HepG2 (cell line): ENCODE data around the gene LDLRAD2. TPM values are rescaled to one million over a fixed set of nuclear protein-coding genes. Genes with fewer than 3 reads are reported as not detected.

Source experiments
- ARID5B ChIP-seq: IDR thresholded peaks from 2 replicates; pipeline ENCODE4 v1.4.0; 2020; ENCODE audit warnings: mild to moderate bottlenecking, missing genetic modification reagents
- DNMT1 ChIP-seq: sonication (generic); formaldehyde crosslinking; IDR thresholded peaks from 2 replicates; pipeline ENCODE4 v1.5.1; 2020; ENCODE audit warnings: mild to moderate bottlenecking, missing genetic modification reagents
- GFI1 ChIP-seq: sonication (generic); formaldehyde crosslinking; IDR thresholded peaks from 2 replicates; pipeline ENCODE4 v1.5.0; 2020; ENCODE audit warnings: missing genetic modification reagents, mild to moderate bottlenecking, borderline replicate concordance
- GPBP1L1 ChIP-seq: sonication (generic); formaldehyde crosslinking; IDR thresholded peaks from 2 replicates; pipeline ENCODE4 v1.5.0; 2020; ENCODE audit warnings: mild to moderate bottlenecking, missing genetic modification reagents
- HNF4G ChIP-seq, 2 experiments: sonication (generic) in 1 of 2; formaldehyde crosslinking in 1 of 2; IDR thresholded peaks; 2 replicates each; pipeline versions ENCODE4 v1.4.0 to v1.6.1; 2011 to 2020; ENCODE audit warnings: borderline replicate concordance in 2 of 2, low read depth in 2 of 2, mild to moderate bottlenecking in 2 of 2, low read length in 1 of 2, missing genetic modification reagents in 1 of 2, moderate library complexity in 1 of 2
- IRF2 ChIP-seq: IDR thresholded peaks from 2 replicates; pipeline ENCODE4 v1.6.1; 2018; ENCODE audit warnings: missing genetic modification reagents, missing compliant biosample characterization
- KAT2B ChIP-seq: fragments of 150-350 bp; IDR thresholded peaks from 2 replicates; pipeline ENCODE4 v1.6.1; 2014; ENCODE audit warnings: low read depth, low read length, borderline replicate concordance
- MAZ ChIP-seq, 2 experiments: sonication (generic) in 1 of 2; formaldehyde crosslinking in 1 of 2; IDR thresholded peaks; 2 replicates each; pipeline versions ENCODE4 v1.5.0 to v1.6.1; 2012 to 2020; ENCODE audit warnings: low read depth in 2 of 2, mild to moderate bottlenecking in 2 of 2, borderline replicate concordance in 1 of 2, improper control_type of control experiment in 1 of 2, low read length in 1 of 2, missing genetic modification reagents in 1 of 2, moderate library complexity in 1 of 2
- PHF5A ChIP-seq: IDR thresholded peaks from one replicate; pipeline ENCODE4 v1.6.1; 2018; ENCODE audit warnings: low read depth, missing genetic modification reagents; ENCODE audit not compliant: unreplicated experiment
- POGK ChIP-seq: sonication (generic); formaldehyde crosslinking; conservative IDR thresholded peaks from 2 replicates; pipeline ENCODE4 v1.8.0; 2022; ENCODE audit warnings: mild to moderate bottlenecking, moderate library complexity, missing genetic modification reagents
- POLR2AphosphoS5 ChIP-seq: IDR thresholded peaks from 2 replicates; pipeline ENCODE4 v1.6.1; 2012; ENCODE audit warnings: low read depth, low read length
- POLR2G ChIP-seq: fragments of 200-400 bp; formaldehyde crosslinking; IDR thresholded peaks from 2 replicates; pipeline ENCODE4 v1.6.1; 2018; ENCODE audit warnings: mild to moderate bottlenecking, low read depth, low read length, moderate library complexity
- RFX1 ChIP-seq: fragments of 450-650 bp; IDR thresholded peaks from 2 replicates; pipeline ENCODE4 v1.6.1; 2017
- SP1 ChIP-seq, 2 experiments: fragments of 450-650 bp in 1 of 2; sonication (generic) in 1 of 2; formaldehyde crosslinking in 1 of 2; IDR thresholded peaks; 2 replicates each; pipeline versions ENCODE4 v1.4.0 to v1.6.1; 2016 to 2020; ENCODE audit warnings: missing genetic modification reagents in 1 of 2
- TGIF2 ChIP-seq: IDR thresholded peaks from 2 replicates; pipeline ENCODE4 v1.6.1; 2016; ENCODE audit warnings: control low read depth, missing compliant biosample characterization
- ZNF24 ChIP-seq: fragments of 450-650 bp; IDR thresholded peaks from 2 replicates; pipeline ENCODE4 v1.6.1; 2017; ENCODE audit warnings: antibody characterized with exemption, mild to moderate bottlenecking
- ZNF547 ChIP-seq: sonication (generic); formaldehyde crosslinking; IDR thresholded peaks from 2 replicates; pipeline ENCODE4 v1.5.1; 2020; ENCODE audit warnings: mild to moderate bottlenecking, missing genetic modification reagents
- polyA plus RNA-seq, 8 experiments: library from polyadenylated mRNA; depleted of rRNA in 3 of 8; stranded (reverse) in 7 of 8; unstranded in 1 of 8; fragments of >200 nt; fragmentation: Illumina TruSeq in 4 of 8; extraction: Trizol in 4 of 8; gene quantifications; 2 replicates each; pipeline versions ENCODE4 v1.2.1 to v1.2.3, GENCODE V29; 2011 to 2016; ENCODE audit warnings: low read depth in 4 of 8, missing spikeins in 1 of 8, mixed read lengths in 1 of 8; ENCODE audit not compliant: insufficient read depth in 1 of 8
- total RNA-seq, 5 experiments: library from RNA; depleted of rRNA; stranded (reverse); fragments of >200 nt; fragmentation: Illumina TruSeq; extraction: Trizol; gene quantifications; 2 replicates each; pipeline ENCODE4 v1.2.3, GENCODE V29; 2016; ENCODE audit warnings: low read depth in 1 of 5

Gene LDLRAD2
- total and polyA plus RNA-seq, 2 of the 13 experiments (the other 11 are each of a cell fraction or from before 2014, with no cell fraction given), result not detected

GRCh38 chr1:21775985-21776562 is 36.0 kb upstream of the LDLRAD2 start (continued):
- TF ChIP-seq GFI1 (CRISPR knock-in tag) (peak; percentile 80), POLR2AphosphoS5 (no peak), POLR2G (no peak), GPBP1L1 (CRISPR knock-in tag) (no peak), SP1 (IDR thresholded peaks at IDR 0.05) (no peak), SP1 (CRISPR knock-in tag; IDR thresholded peaks at IDR 0.05) (no peak), PHF5A (CRISPR knock-in tag) (peak; percentile 90), ZNF24 (peak; percentile 35; the same call in 1 of the 2 replicates), MAZ (IDR thresholded peaks at IDR 0.05; ENCODE audit: borderline replicate concordance, low read depth, low read length) (no peak), MAZ (CRISPR knock-in tag; IDR thresholded peaks at IDR 0.05; ENCODE audit: low read depth) (no peak), DNMT1 (CRISPR knock-in tag) (no peak), TGIF2 (CRISPR knock-in tag) (no peak), RFX1 (no peak), ZNF547 (CRISPR knock-in tag) (no peak), KAT2B (peak; percentile 17; the same call in 1 of the 2 replicates), IRF2 (CRISPR knock-in tag) (peak; percentile 77), ARID5B (CRISPR knock-in tag) (peak; percentile 99), HNF4G (IDR thresholded peaks at IDR 0.05; ENCODE audit: borderline replicate concordance, low read depth, low read length) (no peak), HNF4G (CRISPR knock-in tag; IDR thresholded peaks at IDR 0.05; ENCODE audit: borderline replicate concordance, low read depth) (0 out of 2 replicates have a peak, but pooled peaks have one; percentile 26), POGK (no peak)
